HepG2 (cell line): Measurements from ENCODE around the gene ZMIZ2. TPM values are rescaled to one million over a fixed set of nuclear protein-coding genes. Genes with fewer than 3 reads are reported as not detected.
A peak's percentile ranks its signal among the peaks of the same experiment; 100 is the strongest.

Experiments
- ATAC-seq: fragments of 200-7000 bp; cut with Tn5 transposase; 3 replicates; pipeline ENCODE4 v1.9.1; 2020; ENCODE audit warnings: mild to moderate bottlenecking, moderate library complexity
- BruUV-seq: library from RNA; stranded (reverse); fragments of 400-500 nt; replicated peaks from 2 replicates; lab custom pipeline; 2021; lab: Mats Ljungman, UMichigan
- CTCF ChIA-PET: fragments of 300-600 bp; formaldehyde crosslinking; extraction: SDS; loops from one replicate; lab custom pipeline; 2021; ENCODE audit warnings: low total read pairs, inconsistent platforms, low intra/inter-chr PET ratio; lab: Yijun Ruan, JAX
- POLR2A ChIA-PET: fragments of 350-600 bp; sonication (Branson Sonifier 250); formaldehyde crosslinking; loops from one replicate; lab custom pipeline; 2020; ENCODE audit warnings: antibody characterized with exemption, inconsistent platforms; lab: Yijun Ruan, JAX
- DNase-seq: peaks from one replicate; pipeline ENCODE4 v3.0.0-alpha.2; 2015; ENCODE audit warnings: low spot score
- FAIRE-seq: peaks from 3 replicates; lab custom pipeline; 2011; peaks lifted over from hg19 to GRCh38; lab: Jason Lieb, UNC
- H2AFZ ChIP-seq: one replicate; pipeline ENCODE4 v1.6.1; 2011; ENCODE audit warnings: low read length, inconsistent platforms
- H3K27ac ChIP-seq: fragments of 300-600 bp; 3 replicates; pipeline ENCODE4 v1.8.0; 2011; ENCODE audit warnings: mixed run types, mild to moderate bottlenecking, mixed read lengths, low read length, inconsistent platforms; ENCODE audit not compliant: insufficient read depth; ENCODE audit errors: extremely low read length
- H3K27me3 ChIP-seq, 2 experiments: fragments of 200-600 bp in 1 of 2; 2 replicates in 1 of 2; 3 replicates in 1 of 2; pipeline versions ENCODE4 v1.6.0 to v1.8.0; 2011; ENCODE audit warnings: low read length in 2 of 2, mild to moderate bottlenecking in 2 of 2, moderate library complexity in 2 of 2, inconsistent platforms in 1 of 2; ENCODE audit not compliant: insufficient read depth in 2 of 2, control insufficient read depth in 1 of 2
- H3K36me3 ChIP-seq, 2 experiments: fragments of 200-600 bp in 1 of 2; replicated peaks in 1 of 2; 2 replicates in 1 of 2; 3 replicates in 1 of 2; pipeline versions ENCODE4 v1.5.1 to v1.8.0; 2011; ENCODE audit warnings: low read length in 2 of 2, inconsistent platforms in 1 of 2; ENCODE audit not compliant: insufficient read depth in 2 of 2, control insufficient read depth in 1 of 2
- H3K4me1 ChIP-seq: 2 replicates; pipeline ENCODE4 v1.5.1; 2012; ENCODE audit warnings: low read length, inconsistent platforms; ENCODE audit not compliant: insufficient read depth
- H3K4me2 ChIP-seq: 2 replicates; pipeline ENCODE4 v1.6.0; 2011; ENCODE audit warnings: low read depth, low read length, inconsistent platforms
- H3K4me3 ChIP-seq, 3 experiments: fragments of 200-600 bp in 1 of 3; sonication (generic), shearing (Covaris generic) in 1 of 3; replicated peaks in 1 of 3; 2 replicates each; pipeline ENCODE4 v1.5.1; 2011 to 2016; ENCODE audit warnings: low read length in 3 of 3, inconsistent platforms in 2 of 3, low read depth in 2 of 3, mild to moderate bottlenecking in 2 of 3, control low read depth in 1 of 3, mixed read lengths in 1 of 3; ENCODE audit not compliant: insufficient read depth in 1 of 3
- H3K79me2 ChIP-seq: one replicate; pipeline ENCODE4 v1.6.1; 2011; ENCODE audit warnings: low read length, inconsistent platforms; ENCODE audit not compliant: insufficient read depth
- H3K9ac ChIP-seq: 2 replicates; pipeline ENCODE4 v1.6.0; 2011; ENCODE audit warnings: mild to moderate bottlenecking, low read depth, low read length, inconsistent platforms; ENCODE audit not compliant: insufficient read depth
- H3K9me3 ChIP-seq: 2 replicates; pipeline ENCODE4 v1.5.1; 2012; ENCODE audit warnings: mild to moderate bottlenecking, low read length
- H4K20me1 ChIP-seq: 2 replicates; pipeline ENCODE4 v1.6.0; 2011; ENCODE audit warnings: inconsistent platforms, mild to moderate bottlenecking, low read length, moderate library complexity; ENCODE audit not compliant: insufficient read depth
- RERE ChIP-seq: IDR thresholded peaks from 2 replicates; pipeline ENCODE4 v1.6.1; 2016; ENCODE audit warnings: low read depth, missing genetic modification reagents, missing compliant biosample characterization
- RFX3 ChIP-seq: IDR thresholded peaks from 2 replicates; pipeline ENCODE4 v1.6.1; 2016; ENCODE audit warnings: missing biosample characterization, missing genetic modification reagents
- RFXAP ChIP-seq: sonication (generic); formaldehyde crosslinking; IDR thresholded peaks from 2 replicates; pipeline ENCODE4 v1.4.0; 2020; ENCODE audit warnings: missing genetic modification reagents, borderline replicate concordance
- SALL2 ChIP-seq: sonication (generic); formaldehyde crosslinking; IDR thresholded peaks from 2 replicates; pipeline ENCODE4 v1.8.1; 2023; ENCODE audit warnings: mild to moderate bottlenecking, missing genetic modification reagents, inconsistent platforms
- SP1 ChIP-seq, 2 experiments: fragments of 450-650 bp in 1 of 2; sonication (generic) in 1 of 2; formaldehyde crosslinking in 1 of 2; IDR thresholded peaks; 2 replicates each; pipeline versions ENCODE4 v1.4.0 to v1.6.1; 2016 to 2020; ENCODE audit warnings: missing genetic modification reagents in 1 of 2
- ZNF274 ChIP-seq: sonication (generic); formaldehyde crosslinking; IDR thresholded peaks from 2 replicates; pipeline ENCODE4 v1.5.1; 2020; ENCODE audit warnings: mild to moderate bottlenecking, missing genetic modification reagents
- ZNF710 ChIP-seq: sonication (generic); formaldehyde crosslinking; IDR thresholded peaks from 2 replicates; pipeline ENCODE4 v1.5.0; 2020; ENCODE audit warnings: mild to moderate bottlenecking, missing genetic modification reagents, borderline replicate concordance
- ZNF747 ChIP-seq: sonication (generic); formaldehyde crosslinking; IDR thresholded peaks from 2 replicates; pipeline ENCODE4 v1.8.1; 2023; ENCODE audit warnings: missing genetic modification reagents, mild to moderate bottlenecking, borderline replicate concordance
- ZNF780A ChIP-seq: sonication (generic); formaldehyde crosslinking; IDR thresholded peaks from 2 replicates; pipeline ENCODE4 v1.8.0; 2022; ENCODE audit warnings: mild to moderate bottlenecking, missing genetic modification reagents, moderate library complexity
- WGBS: methylation state at CpG from one replicate; pipeline ENCODE4 v1.1.6; 2017; ENCODE audit warnings: low lambda C conversion rate; 5-methylcytosine and 5-hydroxymethylcytosine counted together
- in situ Hi-C: cut with HindIII; loops from 2 replicates; pipeline ENCODE4 v1.10.0; 2017; ENCODE audit warnings: low pct_unique_long_range_greater_than_20kb; ENCODE audit not compliant: extremely low pct_ligation_motif_present
- intact Hi-C: fragments of 100-400 bp; cut with micrococcal nuclease; formaldehyde crosslinking; loops from one replicate; pipeline ENCODE4 v1.10.0; 2022; ENCODE audit not compliant: unreplicated experiment
- polyA plus RNA-seq, 8 experiments: library from polyadenylated mRNA; depleted of rRNA in 3 of 8; stranded (reverse) in 7 of 8; unstranded in 1 of 8; fragments of >200 nt; fragmentation: Illumina TruSeq in 4 of 8; extraction: Trizol in 4 of 8; gene quantifications; 2 replicates each; pipeline versions ENCODE4 v1.2.1 to v1.2.3, GENCODE V29; 2011 to 2016; ENCODE audit warnings: low read depth in 4 of 8, missing spikeins in 1 of 8, mixed read lengths in 1 of 8; ENCODE audit not compliant: insufficient read depth in 1 of 8
- total RNA-seq, 5 experiments: library from RNA; depleted of rRNA; stranded (reverse); fragments of >200 nt; fragmentation: Illumina TruSeq; extraction: Trizol; gene quantifications; 2 replicates each; pipeline ENCODE4 v1.2.3, GENCODE V29; 2016; ENCODE audit warnings: low read depth in 1 of 5
- TF ChIP-seq, protein P1 (sequence below): sonication (generic); formaldehyde crosslinking; IDR thresholded peaks from 2 replicates; pipeline ENCODE4 v1.4.0; 2020; ENCODE audit warnings: missing genetic modification reagents, mild to moderate bottlenecking, borderline replicate concordance
- TF ChIP-seq, protein P2 (sequence below): sonication (generic); formaldehyde crosslinking; IDR thresholded peaks from 2 replicates; pipeline ENCODE4 v1.4.0; 2020; ENCODE audit warnings: missing genetic modification reagents

The ZMIZ2 gene
- total and polyA plus RNA-seq, 2 of the 13 experiments (the other 11 are each of a cell fraction or from before 2014, with no cell fraction given), result 4.9 to 7.9 TPM

- H3K4me3 ChIP-seq, result peak within 1 kb of the TSS; percentile 80 to 86 (median 85)
- TSS peak; percentile 79 for BruUV-seq
- H3K27me3 ChIP-seq, result no peaks in the 10 kb centered on the region; a peak in 1 of 5 replicates
- in situ Hi-C loops (no loop called here), intact Hi-C loops (loop anchor here (1.0 to 10.0 kb wide), 4 partner anchors 15 to 1768 kb away; partner anchors contain the start of gene H2AZ2)
- ChIA-PET CTCF (interaction anchor here (1.3 kb wide), 1 partner anchor 51 kb away, joined by 7 read pairs; the partner anchor contains the start of gene H2AZ2), POLR2A (interaction anchor here (2.1 to 2.4 kb wide), 2 partner anchors 14 to 51 kb away, joined by 8 to 20 read pairs; partner anchors contain the start of gene H2AZ2)
- H3K79me2 ChIP-seq, result peaks cover 34% of the 10 kb centered on the region
- peaks cover 42% of the 10 kb centered on the region for H3K4me1 ChIP-seq
- DNase-seq (peak; percentile 95), ATAC-seq (peak; percentile 89), FAIRE-seq (no peak)
- peaks cover 42% of the 10 kb centered on the region for H4K20me1 ChIP-seq
- H3K9me3 ChIP-seq, result no peaks in the 10 kb centered on the region
- peak within 1 kb of the TSS; percentile 96 for H3K27ac ChIP-seq
- peaks cover 6 to 32% of the 10 kb centered on the region in 2 experiments for H3K36me3 ChIP-seq
- 4% methylated on average over 5 of the region's 99 CpGs for WGBS
- H2AFZ ChIP-seq, result peak within 1 kb of the TSS; percentile 70
- H3K4me2 ChIP-seq, result peak within 1 kb of the TSS; percentile 98
- peak within 1 kb of the TSS; percentile 91 for H3K9ac ChIP-seq
- TF ChIP-seq RERE (CRISPR knock-in tag) (no peak), SALL2 (CRISPR knock-in tag) (peak; percentile 80; the same call in 1 of the 2 replicates), RFX3 (CRISPR knock-in tag) (no peak), ZNF274 (peak; percentile 51; the same call in 1 of the 2 replicates), ZNF780A (CRISPR knock-in tag) (0 out of 2 replicates have a peak, but pooled peaks have one; percentile 90), ZNF710 (peak; percentile 14; the same call in 1 of the 2 replicates), ZNF747 (CRISPR knock-in tag) (0 out of 2 replicates have a peak, but pooled peaks have one; percentile 7), RFXAP (peak; percentile 65), SP1 (IDR thresholded peaks at IDR 0.05) (no peak), SP1 (CRISPR knock-in tag; IDR thresholded peaks at IDR 0.05) (peak; percentile 87)
- TF ChIP-seq, protein P1, sequence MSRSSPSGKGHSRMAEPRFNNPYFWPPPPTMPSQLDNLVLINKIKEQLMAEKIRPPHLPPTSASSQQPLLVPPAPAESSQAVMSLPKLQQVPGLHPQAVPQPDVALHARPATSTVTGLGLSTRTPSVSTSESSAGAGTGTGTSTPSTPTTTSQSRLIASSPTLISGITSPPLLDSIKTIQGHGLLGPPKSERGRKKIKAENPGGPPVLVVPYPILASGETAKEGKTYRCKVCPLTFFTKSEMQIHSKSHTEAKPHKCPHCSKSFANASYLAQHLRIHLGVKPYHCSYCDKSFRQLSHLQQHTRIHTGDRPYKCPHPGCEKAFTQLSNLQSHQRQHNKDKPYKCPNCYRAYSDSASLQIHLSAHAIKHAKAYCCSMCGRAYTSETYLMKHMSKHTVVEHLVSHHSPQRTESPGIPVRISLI (CRISPR knock-in tag), result no peak
- TF ChIP-seq, protein P2, sequence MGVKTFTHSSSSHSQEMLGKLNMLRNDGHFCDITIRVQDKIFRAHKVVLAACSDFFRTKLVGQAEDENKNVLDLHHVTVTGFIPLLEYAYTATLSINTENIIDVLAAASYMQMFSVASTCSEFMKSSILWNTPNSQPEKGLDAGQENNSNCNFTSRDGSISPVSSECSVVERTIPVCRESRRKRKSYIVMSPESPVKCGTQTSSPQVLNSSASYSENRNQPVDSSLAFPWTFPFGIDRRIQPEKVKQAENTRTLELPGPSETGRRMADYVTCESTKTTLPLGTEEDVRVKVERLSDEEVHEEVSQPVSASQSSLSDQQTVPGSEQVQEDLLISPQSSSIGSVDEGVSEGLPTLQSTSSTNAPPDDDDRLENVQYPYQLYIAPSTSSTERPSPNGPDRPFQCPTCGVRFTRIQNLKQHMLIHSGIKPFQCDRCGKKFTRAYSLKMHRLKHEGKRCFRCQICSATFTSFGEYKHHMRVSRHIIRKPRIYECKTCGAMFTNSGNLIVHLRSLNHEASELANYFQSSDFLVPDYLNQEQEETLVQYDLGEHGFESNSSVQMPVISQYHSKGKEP (CRISPR knock-in tag), result peak; percentile 37; the same call in 1 of the 2 replicates
Observed at GRCh38 chr7:44796504-44797328, 48.1 kb downstream of the ZMIZ2 start, which contains the start of gene PPIA. PPIA (plus strand) TSS chr7:44796681; CDS start chr7:44796725, 44 bp downstream.
